Activated T-cell treated with anti-CD3 and anti-CD28 coated beads, Interleukin-2, amount 50 U/mL, for 48 hours (primary cell): Measurements from ENCODE around the gene ACAP3.

ENCODE experiments used
- DNase-seq, 2 experiments: peaks; one replicate each; pipeline ENCODE4 v3.0.0-alpha.2; 2020

The ACAP3 gene

GRCh38 chr1:1298861-1299685, 8.7 kb downstream of the ACAP3 start:
- no peak for DNase-seq

DNA sequence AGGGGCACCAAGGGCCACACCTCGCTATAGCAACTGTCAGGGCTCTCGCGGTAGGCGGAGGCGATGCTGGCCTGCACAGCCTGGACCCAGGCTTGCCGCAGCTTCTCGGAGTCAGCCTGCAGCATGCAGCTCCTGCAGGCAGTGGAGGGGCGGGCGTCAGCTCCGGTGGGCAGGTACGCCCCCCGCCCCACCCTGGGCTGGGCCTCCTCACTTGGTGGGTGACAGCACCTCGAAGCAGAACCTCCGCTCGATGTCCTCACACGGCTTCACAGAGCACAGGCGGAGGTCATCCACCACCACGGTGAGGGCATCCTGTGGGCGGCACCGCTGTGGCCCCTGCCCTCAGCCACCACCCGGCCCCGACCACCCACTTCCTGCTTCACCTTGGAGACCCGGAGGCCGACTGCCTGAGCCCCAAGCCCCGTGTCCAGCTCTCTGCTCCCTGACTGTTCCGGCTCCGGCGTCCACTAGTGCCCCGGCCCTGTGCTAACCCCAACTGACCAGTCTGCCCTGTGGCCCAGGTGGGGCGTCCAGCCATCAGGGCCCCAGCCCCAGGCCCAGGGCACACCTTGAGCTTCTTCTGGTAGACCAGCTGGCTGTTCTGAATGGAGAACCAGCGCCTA, 9.8 kb downstream of the ACAP3 start:
- DNase-seq, result no peak

GRCh38 chr1:1296070-1297061, 11.4 kb downstream of the ACAP3 start:
- DNase-seq, result no peak

DNA sequence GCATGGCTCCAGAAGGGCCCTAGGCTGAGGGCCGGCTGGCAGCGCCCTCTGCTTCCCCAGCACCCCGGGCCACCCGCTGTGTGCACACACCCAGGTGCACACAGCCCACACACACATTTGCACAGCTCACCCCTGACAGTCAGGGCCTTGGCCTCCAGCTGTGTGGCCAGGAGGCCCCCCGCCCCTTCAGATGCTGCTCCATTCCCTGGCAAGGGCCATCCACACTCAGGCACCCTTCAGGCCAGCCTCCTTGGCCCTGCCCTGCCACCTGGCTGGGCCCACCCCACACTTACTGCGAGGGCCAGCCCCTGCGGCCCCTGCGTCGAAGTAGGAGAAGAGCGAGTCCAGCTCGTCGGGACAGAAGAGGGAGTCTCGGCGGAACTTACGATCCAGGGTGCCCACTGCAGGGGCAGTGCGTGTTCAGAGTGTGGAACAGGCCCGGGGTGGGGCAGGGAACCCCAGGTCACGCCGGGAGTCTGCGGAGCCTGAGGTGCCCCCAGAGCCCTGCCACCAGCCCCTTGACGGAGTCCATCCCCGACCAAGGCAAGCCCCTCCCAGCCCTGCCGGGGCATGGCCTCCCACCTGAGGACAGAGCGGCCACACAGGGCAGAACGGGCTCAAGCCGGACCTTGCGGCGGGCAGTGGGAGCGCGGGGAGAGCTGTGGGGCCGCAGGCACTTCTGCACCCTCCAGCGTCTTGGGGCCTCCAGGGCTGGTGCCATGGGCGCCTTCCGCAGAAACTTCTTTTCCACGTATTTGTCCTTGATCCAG, 12.4 kb downstream of the ACAP3 start:
- DNase-seq, result no peak

- no peak for DNase-seq
Observed at GRCh38 chr1:1294250-1294890, 13.4 kb downstream of the ACAP3 start.

- DNase-seq, result no peak
Observed at GRCh38 chr1:1293263-1294249, 14.2 kb downstream of the ACAP3 start.

DNA sequence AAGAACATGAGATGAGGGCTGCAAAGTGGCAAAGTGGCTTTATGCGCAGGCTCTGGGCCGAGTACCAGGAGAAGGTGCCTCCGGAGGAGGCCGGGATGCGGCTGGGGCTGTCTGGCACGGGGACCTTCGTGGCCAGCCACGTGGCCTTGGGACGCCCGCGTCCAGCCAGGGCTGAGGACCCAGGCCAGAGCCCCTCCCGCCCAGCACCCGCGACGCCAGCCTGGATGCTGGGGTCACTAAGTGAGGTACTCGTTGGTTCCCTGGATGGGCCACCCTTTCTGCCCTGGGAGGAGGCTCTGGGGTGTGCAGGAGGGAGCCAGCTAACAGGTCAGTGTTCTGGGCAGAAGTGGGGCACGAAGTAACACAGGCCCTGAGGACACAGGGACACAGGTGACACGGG, 14.9 kb downstream of the ACAP3 start:
- DNase-seq, result no peak

DNA sequence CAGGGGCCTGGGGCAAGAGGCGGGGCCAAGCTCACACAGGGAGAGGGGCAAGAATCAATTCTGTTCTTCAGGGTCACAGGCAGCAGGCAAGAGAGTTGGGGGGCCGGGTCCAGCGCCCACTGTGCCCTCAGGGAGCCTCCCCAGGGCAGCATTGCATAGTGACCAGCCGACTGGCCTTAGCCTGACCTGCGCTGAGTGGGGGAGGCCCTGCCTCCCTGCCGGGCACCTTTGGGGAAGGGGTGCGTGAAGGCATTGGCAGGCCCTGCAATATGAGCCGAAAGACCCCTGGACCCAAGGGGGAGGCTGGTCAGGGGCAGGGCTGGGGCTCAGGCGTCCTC, 15.3 kb downstream of the ACAP3 start:
- no peak for DNase-seq

DNA sequence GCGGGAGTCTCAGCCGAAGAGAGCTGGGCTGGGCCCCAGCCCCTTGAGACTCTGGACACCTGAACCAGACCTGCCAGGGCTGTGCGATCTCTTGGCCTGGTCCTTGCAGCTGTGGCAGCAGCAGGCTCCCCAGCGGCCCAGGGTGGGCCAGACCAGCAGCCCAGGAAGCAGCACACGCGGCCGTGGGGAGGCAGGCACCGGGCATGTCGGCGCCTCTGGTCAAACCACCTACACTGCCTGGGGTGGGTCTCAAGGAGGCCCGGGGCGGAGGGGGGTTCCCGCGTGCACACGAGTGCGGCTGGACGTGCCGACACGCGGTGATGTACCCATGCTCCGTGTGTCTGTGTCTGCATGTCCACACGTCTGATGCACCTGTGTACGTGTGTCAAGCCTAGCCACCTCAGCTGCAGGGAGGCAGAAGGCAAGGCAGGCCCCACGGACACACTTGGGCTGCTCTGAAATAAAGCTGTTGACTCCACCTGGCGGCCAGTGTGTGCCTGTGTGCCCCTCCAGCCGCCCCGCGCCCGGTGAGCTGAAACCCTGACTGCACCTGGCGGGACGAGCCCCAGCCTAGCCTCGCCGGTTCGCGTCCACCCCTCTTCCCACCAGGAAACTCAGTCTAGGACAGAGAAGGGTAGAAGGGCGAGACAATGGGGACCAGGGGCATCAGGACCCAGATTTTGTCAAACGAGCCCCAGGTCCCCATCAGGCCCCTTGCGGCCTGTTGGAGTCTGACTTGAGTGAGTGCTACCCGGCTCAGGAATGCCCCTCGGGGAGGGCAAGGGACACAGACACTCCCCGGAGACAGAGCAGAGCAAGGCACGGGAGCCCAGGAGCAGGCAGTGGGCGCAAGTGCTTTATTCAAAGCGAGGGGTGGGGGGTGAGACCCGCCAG, 15.9 kb downstream of the ACAP3 start:
- peak; percentile 74 for DNase-seq

DNA sequence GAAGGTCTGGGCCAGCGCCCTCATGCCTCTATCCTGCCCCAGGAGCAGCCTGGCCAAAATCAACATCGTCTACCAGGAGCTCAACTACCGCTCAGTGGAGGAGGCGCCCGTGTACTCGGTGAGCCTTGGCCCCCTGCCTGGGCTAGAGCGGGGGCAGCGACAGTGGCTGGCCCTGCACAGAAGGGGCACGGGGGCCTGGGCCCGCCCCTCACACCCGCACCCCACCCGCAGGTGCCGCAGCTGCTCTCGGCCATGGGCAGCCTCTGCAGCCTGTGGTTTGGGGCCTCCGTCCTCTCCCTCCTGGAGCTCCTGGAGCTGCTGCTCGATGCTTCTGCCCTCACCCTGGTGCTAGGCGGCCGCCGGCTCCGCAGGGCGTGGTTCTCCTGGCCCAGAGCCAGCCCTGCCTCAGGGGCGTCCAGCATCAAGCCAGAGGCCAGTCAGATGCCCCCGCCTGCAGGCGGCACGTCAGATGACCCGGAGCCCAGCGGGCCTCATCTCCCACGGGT, 16.7 kb downstream of the ACAP3 start:
- no peak for DNase-seq

GRCh38 chr1:1290238-1290731, 17.4 kb downstream of the ACAP3 start:
- DNase-seq, result peak; percentile 66 to 69

DNA sequence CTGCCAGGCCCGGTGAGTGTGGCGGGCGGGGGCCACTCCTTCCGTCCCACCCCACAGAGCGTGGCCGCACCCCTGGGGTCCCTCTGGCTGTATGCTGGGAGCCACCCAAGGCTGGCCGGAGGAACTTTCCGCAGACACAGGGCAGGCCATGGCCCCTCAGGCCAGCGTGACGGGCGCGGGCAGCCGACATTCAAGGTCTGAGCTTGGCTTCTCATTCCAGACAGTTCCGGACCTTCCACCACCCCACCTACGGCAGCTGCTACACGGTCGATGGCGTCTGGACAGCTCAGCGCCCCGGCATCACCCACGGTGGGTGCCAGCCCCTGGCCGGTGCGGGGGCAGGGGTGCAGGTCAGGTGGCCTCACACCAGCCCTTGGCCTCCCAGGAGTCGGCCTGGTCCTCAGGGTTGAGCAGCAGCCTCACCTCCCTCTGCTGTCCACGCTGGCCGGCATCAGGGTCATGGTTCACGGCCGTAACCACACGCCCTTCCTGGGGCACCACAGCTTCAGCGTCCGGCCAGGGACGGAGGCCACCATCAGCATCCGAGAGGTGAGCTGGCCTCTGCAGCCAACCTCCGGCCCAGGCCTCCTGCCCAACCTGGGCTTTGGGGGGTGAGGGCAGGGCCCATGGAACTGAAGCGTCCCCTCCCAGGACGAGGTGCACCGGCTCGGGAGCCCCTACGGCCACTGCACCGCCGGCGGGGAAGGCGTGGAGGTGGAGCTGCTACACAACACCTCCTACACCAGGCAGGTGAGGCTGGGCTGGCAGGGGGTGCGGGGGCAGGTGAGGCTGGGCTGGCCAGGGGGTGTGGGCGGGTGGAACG, 20.2 kb downstream of the ACAP3 start:
- no peak for DNase-seq

GRCh38 chr1:1286313-1287261, 21.1 kb downstream of the ACAP3 start:
- DNase-seq, result no peak

DNA sequence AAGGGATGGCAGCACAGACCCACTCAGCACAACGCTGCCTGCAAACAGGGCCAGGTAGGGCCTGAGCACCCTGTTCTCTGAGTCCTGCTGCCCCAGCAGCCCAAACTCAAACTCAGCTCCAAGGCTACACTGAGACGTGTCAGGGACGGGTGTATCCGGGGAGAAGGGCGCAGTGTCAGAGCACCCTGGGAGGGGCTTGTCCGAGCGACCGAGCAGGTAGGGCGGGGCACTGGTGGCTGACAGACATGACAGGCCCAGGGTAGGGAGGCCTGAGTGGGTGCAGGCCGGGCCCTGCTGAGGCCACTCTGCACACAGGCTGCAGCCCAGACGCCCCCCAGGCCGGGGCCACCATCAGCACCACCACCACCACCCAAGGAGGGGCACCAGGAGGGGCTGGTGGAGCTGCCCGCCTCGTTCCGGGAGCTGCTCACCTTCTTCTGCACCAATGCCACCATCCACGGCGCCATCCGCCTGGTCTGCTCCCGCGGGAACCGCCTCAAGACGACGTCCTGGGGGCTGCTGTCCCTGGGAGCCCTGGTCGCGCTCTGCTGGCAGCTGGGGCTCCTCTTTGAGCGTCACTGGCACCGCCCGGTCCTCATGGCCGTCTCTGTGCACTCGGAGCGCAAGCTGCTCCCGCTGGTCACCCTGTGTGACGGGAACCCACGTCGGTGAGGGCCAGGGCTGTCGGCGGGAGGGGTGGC, 22.0 kb downstream of the ACAP3 start:
- DNase-seq, result no peak

DNA sequence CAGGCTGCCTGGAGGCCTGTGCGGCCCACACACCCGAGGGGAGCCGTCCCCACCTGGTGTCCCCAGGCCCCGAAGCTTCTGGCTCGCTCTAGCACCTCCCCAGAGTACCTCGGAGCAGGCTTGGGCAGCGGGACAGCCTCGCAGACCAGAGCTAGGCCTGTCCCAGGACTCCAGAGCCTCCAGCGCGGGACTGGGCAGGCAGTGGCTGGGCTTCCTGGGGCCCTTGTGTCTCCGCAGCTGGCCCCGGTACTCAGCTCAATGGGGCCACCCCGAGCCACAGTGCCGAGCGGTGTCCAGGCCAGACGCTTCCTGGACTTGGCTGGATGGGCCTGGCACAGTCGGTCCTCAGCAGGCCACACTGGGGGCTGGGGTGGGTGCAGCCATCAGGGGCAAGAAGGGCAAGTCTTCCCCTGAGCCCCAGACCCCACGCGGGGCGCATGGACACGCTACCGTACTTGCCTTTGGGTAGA, 22.6 kb downstream of the ACAP3 start:
- DNase-seq, result no peak
